Measurements from ENCODE around the gene LRBA. TPM values are rescaled to one million over a fixed set of nuclear protein-coding genes. Genes with fewer than 3 reads are reported as not detected.
A peak's percentile ranks its signal among the peaks of the same experiment; 100 is the strongest.

LRBA gene
- polyA plus RNA-seq, 6 donors from 2014 or later = 18.0 to 25.7 (median 19.6) TPM

GRCh38 chr4:150598909-150599308 is 416.2 kb downstream of the LRBA start:
- Mint-ChIP-seq H3K4me3 (no peak overlapping the region), H3K9me3 (peaks cover 0 to under 1% (median 0%) of the 10 kb centered on the region in 7 donors)

GRCh38 chr4:150593996-150594395 is 421.1 kb downstream of the LRBA start:
- H3K9me3 Mint-ChIP-seq = no peaks in the 10 kb centered on the region
- H3K27me3 Mint-ChIP-seq = no peaks in the 10 kb centered on the region
- H3K36me3 Mint-ChIP-seq = peaks cover 12 to 15% of the 10 kb centered on the region in 2 donors
- ATAC-seq (ENCODE audit: low read depth in 2 of 2) = no peak
- no peaks in the 10 kb centered on the region for H3K4me1 Mint-ChIP-seq
- H3K27ac Mint-ChIP-seq = no peak overlapping the region
- H3K4me3 Mint-ChIP-seq = no peak overlapping the region
- no peak for DNase-seq

More at GRCh38 chr4:150598909-150599308, 416.2 kb downstream of the LRBA start:
- ATAC-seq (ENCODE audit: low read depth in 2 of 2) = no peak
- peaks cover 16 to 18% of the 10 kb centered on the region in 2 donors for H3K36me3 Mint-ChIP-seq
- no peaks in the 10 kb centered on the region for H3K27me3 Mint-ChIP-seq
- H3K4me1 Mint-ChIP-seq = no peaks in the 10 kb centered on the region
- no peak for DNase-seq
- H3K27ac Mint-ChIP-seq = peak overlapping the region in 2 of 6 donors; percentile 0 to 34

DNA sequence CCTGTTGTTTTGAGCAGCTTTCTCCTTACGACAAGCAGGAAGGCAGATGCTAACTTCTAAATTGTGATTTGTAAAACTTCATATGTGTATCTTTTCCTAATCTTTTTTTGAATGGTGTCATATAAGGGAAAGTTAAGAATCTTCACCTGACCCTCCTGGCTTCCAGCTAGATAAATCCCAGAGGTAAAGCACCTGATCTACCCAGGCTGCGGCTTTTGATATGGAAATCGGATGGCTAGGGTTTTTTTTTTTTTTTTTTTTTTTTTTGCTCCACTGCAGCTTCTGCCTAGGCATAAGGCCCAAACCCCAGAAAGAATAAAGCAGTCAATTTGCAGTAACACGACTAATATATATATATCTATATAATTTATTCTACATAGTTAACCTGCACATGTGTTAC is 423.2 kb downstream of the LRBA start:
- Mint-ChIP-seq H3K9me3 (no peaks in the 10 kb centered on the region), H3K36me3 (peaks cover 10 to 18% of the 10 kb centered on the region in 2 donors), H3K4me1 (no peaks in the 10 kb centered on the region), H3K27me3 (no peaks in the 10 kb centered on the region), H3K27ac (no peak overlapping the region), H3K4me3 (no peak overlapping the region)
- DNase-seq (no peak), ATAC-seq (ENCODE audit: low read depth in 2 of 2) (no peak)

DNA sequence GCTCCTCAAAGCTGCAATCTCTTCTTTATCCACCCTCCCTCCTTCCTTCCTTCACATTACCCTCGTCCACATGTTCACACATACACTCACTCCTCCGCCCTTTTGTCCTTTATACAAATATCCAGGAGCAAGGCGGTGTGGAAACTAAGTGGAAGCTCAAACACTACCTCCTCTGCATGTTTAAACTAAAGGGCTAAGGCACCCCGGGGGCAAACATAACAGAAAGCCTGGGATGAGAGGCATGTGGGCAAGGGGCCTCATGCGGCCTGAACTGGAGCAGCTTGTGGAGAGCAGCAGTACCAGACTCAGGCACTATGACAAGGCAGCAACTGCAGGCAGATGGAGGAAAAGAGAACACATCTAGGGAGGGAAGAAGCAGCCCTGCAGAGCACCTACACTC is 423.7 kb downstream of the LRBA start:
- DNase-seq (no peak), ATAC-seq (ENCODE audit: low read depth in 2 of 2) (no peak)
- no peaks in the 10 kb centered on the region for H3K27me3 Mint-ChIP-seq
- H3K36me3 Mint-ChIP-seq = peaks cover 10 to 21% of the 10 kb centered on the region in 2 donors
- no peak overlapping the region for H3K27ac Mint-ChIP-seq
- H3K4me1 Mint-ChIP-seq = no peaks in the 10 kb centered on the region
- no peak overlapping the region for H3K4me3 Mint-ChIP-seq
- H3K9me3 Mint-ChIP-seq = no peaks in the 10 kb centered on the region

- no peak for ATAC-seq (ENCODE audit: low read depth in 2 of 2)
- Mint-ChIP-seq H3K4me1 (no peaks in the 10 kb centered on the region), H3K4me3 (no peak overlapping the region), H3K9me3 (no peaks in the 10 kb centered on the region), H3K36me3 (peaks cover 10 to 23% of the 10 kb centered on the region in 2 donors), H3K27me3 (no peaks in the 10 kb centered on the region), H3K27ac (no peak overlapping the region)
- DNase-seq = no peak
Observed at GRCh38 chr4:150590631-150591030, 424.5 kb downstream of the LRBA start.

DNA sequence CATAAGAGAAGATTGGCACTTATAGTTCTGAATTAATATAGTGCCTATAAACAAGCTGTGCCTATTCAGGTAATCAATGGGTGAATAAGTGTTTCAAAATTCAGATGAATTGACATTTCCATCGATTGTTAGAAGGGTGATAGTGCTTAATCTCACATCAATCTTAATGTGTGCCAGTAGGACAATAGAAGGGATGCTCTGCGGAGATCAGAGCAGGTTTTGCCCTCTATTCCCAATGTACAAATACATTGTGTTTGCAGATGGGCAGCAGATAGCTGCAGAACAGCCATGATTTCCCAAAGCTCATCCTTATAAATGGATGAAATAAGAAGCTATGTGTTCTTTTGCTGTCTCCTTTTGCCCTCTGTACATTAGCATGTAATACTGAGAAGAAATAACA is 425.9 kb downstream of the LRBA start:
- Mint-ChIP-seq H3K36me3 (peaks cover 10 to 24% of the 10 kb centered on the region in 2 donors), H3K9me3 (peaks cover 0 to 1% (median 0%) of the 10 kb centered on the region in 7 donors), H3K27ac (no peak overlapping the region), H3K27me3 (no peaks in the 10 kb centered on the region), H3K4me1 (no peaks in the 10 kb centered on the region), H3K4me3 (no peak overlapping the region)
- ATAC-seq (ENCODE audit: low read depth in 2 of 2) = no peak
- no peak for DNase-seq

DNA sequence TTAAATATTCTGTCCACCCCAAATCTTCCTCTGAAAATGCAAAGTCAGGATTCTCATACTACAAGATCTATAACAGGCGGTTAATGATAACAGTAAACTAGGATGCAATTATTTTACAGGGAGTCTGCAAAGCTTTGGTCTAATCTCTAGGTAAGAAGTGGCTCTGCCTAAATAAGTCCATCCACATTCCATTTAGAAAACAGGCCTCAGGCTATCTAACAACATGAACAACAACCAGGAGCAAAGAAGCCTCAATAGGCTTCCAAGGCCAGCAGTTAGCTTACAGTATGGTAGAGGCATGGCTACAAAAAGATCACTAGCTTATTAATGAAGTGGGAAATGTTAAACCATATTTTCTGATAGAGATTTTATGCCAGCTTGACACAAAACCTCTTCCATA is 426.8 kb downstream of the LRBA start:
- Mint-ChIP-seq H3K36me3 (peaks cover 10 to 28% of the 10 kb centered on the region in 2 donors), H3K27ac (no peak overlapping the region), H3K4me3 (no peak overlapping the region), H3K27me3 (no peaks in the 10 kb centered on the region), H3K9me3 (peaks cover 0 to 6% (median 0%) of the 10 kb centered on the region in 7 donors), H3K4me1 (no peaks in the 10 kb centered on the region)
- no peak for ATAC-seq (ENCODE audit: low read depth in 2 of 2)
- DNase-seq = no peak

DNA sequence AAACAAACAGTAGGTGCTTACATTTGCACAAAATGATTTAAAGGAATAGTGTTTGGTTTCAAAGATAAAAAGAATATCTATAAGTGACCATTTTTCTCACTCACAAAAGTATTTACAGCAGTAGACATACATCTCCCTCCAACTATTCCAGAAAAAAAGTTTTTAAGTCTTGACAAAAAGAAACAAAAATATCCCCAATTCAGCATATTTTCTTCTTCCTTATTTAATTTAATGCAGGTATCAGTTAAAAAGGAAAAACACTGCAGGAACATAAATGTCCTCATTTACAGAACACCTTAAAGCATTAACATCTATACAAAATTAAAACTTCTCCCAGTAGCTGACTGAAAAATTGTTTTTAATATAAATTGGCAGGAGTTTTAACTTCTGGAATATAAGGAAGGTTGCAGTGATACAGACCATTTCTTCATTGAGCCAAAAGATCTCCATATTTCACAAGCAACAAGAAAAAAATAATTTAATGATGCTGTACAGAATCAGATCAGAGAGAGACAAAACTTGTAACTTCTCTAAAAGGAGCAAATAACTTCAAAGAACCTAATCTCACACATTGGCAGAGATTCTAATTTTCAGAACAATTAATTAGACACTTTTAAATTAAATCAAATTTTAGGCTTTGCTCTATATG is 428.8 kb downstream of the LRBA start:
- ATAC-seq (ENCODE audit: low read depth in 2 of 2) (no peak), DNase-seq (no peak)
- Mint-ChIP-seq H3K27ac (peak overlapping the region in 2 of 6 donors; percentile 28 to 57), H3K27me3 (no peaks in the 10 kb centered on the region), H3K9me3 (peaks cover 0 to 10% (median 3%) of the 10 kb centered on the region in 7 donors), H3K4me1 (no peaks in the 10 kb centered on the region), H3K4me3 (no peak overlapping the region), H3K36me3 (peaks cover 26 to 40% of the 10 kb centered on the region in 2 donors)

GRCh38 chr4:150585611-150586010 is 429.5 kb downstream of the LRBA start:
- H3K27ac Mint-ChIP-seq = peak overlapping the region in 1 of 6 donors; percentile 49
- H3K9me3 Mint-ChIP-seq = peaks cover 0 to 11% (median 3%) of the 10 kb centered on the region in 7 donors
- H3K4me3 Mint-ChIP-seq = no peak overlapping the region
- H3K4me1 Mint-ChIP-seq = no peaks in the 10 kb centered on the region
- H3K36me3 Mint-ChIP-seq = peaks cover 27 to 46% of the 10 kb centered on the region in 2 donors
- ATAC-seq (ENCODE audit: low read depth in 2 of 2) (no peak), DNase-seq (no peak)
- H3K27me3 Mint-ChIP-seq = no peaks in the 10 kb centered on the region

DNA sequence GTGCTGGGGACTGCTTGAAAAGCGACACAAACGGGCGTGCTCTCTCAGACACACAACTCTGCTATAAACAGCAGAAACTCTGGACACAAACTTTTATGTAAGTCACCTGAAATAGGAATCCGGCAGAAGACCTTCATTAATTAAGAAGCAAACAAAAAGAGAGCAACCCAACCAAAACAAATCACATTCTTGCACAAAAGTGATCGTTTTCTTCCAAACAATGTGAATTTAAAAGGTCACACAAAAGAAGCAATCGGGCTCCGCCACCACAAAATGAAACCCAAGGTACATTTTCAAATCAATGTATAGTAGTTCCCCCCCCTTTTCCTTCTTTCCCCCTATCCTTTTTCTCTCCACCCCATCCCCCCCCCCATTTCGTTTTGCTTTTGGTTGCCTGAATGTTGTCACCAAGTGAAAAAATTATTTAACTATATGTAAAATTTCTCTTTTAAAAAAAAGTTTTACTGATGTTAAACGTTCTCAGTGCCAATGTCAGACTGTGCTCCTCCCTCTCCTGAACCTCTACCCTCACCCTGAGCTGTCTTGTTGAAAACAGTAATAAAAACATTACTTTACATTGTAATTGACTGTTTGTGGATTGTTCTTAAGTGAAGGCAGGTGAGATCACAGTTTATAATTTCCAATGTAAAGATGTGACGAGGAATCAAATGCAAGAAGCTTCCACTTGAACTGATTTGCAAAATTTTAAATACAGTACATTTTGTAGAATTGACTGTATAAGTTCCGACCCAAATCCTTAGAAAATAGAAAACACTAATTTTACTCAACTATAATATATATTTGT is 430.8 kb downstream of the LRBA start:
- no peak overlapping the region for H3K27ac Mint-ChIP-seq
- H3K36me3 Mint-ChIP-seq = peaks cover 39 to 56% of the 10 kb centered on the region in 2 donors
- ATAC-seq (ENCODE audit: low read depth in 2 of 2) = no peak
- H3K27me3 Mint-ChIP-seq = no peaks in the 10 kb centered on the region
- H3K9me3 Mint-ChIP-seq = peaks cover 0 to 20% (median 3%) of the 10 kb centered on the region in 7 donors
- no peaks in the 10 kb centered on the region for H3K4me1 Mint-ChIP-seq
- no peak overlapping the region for H3K4me3 Mint-ChIP-seq
- DNase-seq = no peak

DNA sequence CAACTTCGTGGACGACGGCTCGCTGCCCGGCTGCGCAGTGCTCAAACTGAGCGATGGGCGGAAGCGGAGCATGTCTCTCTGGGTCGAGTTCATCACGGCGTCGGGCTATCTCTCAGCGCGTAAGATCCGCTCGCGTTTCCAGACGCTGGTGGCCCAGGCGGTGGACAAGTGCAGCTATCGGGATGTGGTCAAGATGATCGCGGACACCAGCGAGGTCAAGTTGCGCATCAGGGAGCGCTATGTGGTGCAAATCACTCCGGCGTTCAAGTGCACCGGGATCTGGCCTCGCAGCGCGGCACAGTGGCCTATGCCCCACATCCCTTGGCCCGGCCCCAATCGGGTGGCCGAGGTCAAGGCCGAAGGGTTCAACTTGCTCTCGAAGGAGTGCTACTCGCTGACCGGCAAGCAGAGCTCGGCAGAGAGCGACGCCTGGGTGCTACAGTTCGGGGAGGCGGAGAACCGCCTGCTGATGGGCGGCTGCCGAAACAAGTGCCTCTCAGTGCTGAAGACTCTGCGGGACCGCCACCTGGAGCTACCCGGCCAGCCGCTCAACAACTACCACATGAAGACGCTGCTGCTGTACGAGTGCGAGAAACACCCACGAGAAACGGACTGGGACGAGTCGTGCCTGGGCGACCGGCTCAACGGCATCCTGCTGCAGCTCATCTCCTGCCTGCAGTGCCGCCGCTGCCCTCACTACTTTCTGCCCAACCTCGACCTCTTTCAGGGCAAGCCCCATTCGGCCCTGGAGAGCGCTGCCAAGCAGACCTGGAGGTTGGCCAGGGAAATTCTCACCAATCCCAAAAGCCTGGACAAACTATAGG is 431.6 kb downstream of the LRBA start:
- peak overlapping the region in 1 of 6 donors; percentile 65 for H3K27ac Mint-ChIP-seq
- H3K9me3 Mint-ChIP-seq = peaks cover 0 to 24% (median 3%) of the 10 kb centered on the region in 7 donors
- H3K4me3 Mint-ChIP-seq = no peak overlapping the region
- H3K27me3 Mint-ChIP-seq = no peaks in the 10 kb centered on the region
- no peak for ATAC-seq (ENCODE audit: low read depth in 2 of 2)
- H3K36me3 Mint-ChIP-seq = peaks cover 42 to 56% of the 10 kb centered on the region in 2 donors
- no peak for DNase-seq
- no peaks in the 10 kb centered on the region for H3K4me1 Mint-ChIP-seq

DNA sequence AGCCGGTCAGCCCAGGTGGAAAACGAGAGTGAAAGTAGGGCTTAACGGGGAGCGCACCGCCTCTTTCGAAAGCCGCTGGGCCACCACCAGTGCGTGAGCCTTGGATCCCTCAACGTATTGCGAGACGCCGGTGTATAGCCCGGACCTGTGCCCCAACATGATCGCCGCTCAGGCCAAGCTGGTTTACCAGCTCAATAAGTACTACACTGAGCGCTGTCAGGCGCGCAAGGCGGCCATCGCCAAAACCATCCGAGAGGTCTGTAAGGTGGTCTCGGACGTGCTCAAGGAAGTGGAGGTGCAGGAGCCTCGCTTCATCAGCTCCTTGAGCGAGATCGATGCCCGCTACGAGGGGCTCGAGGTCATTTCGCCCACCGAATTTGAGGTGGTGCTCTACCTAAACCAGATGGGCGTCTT is 432.2 kb downstream of the LRBA start:
- no peaks in the 10 kb centered on the region for H3K4me1 Mint-ChIP-seq
- peaks cover 36 to 50% of the 10 kb centered on the region in 2 donors for H3K36me3 Mint-ChIP-seq
- H3K27me3 Mint-ChIP-seq = no peaks in the 10 kb centered on the region

GRCh38 chr4:150582146-150582872 is 432.8 kb downstream of the LRBA start, which contains the start of gene MAB21L2:
Gene MAB21L2 (plus strand): TSS chr4:150582151. CDS start chr4:150583030, 879 bp downstream.
- Mint-ChIP-seq H3K27ac (peak within 1 kb of the TSS in 1 of 6 donors; percentile 89), H3K27me3 (no peaks in the 10 kb centered on the region), H3K36me3 (peaks cover 35 to 45% of the 10 kb centered on the region in 2 donors), H3K9me3 (peaks cover 0 to 24% (median 3%) of the 10 kb centered on the region in 7 donors), H3K4me3 (no peak within 1 kb of the TSS), H3K4me1 (no peaks in the 10 kb centered on the region)
- ATAC-seq (ENCODE audit: low read depth in 2 of 2) = no peak
- DNase-seq = no peak

More for the DNA sequence above, 432.2 kb downstream of the LRBA start:
- no peak for ATAC-seq (ENCODE audit: low read depth in 2 of 2)
- no peak for DNase-seq
- Mint-ChIP-seq H3K9me3 (peaks cover 0 to 24% (median 3%) of the 10 kb centered on the region in 7 donors), H3K27ac (no peak overlapping the region), H3K4me3 (no peak overlapping the region)

Data from naive B cell (primary cell).